DMS114 treated with DMSO at 0.1 percent for 48 hours (cell line): ENCODE results near the gene P3H4.
"Not testable (repeated sequence)": the region's sequence is repeated elsewhere in the genome, so short reads cannot be mapped to it uniquely, and the experiment has no call there.

Experiments used
- DNase-seq: peaks from one replicate; lab custom pipeline; 2025; ENCODE audit not compliant: unreplicated experiment; lab: John Stamatoyannopoulos, UW

The P3H4 gene

GRCh38 chr17:41794540-41794975, 17.2 kb downstream of the P3H4 start:
- DNase-seq: no peak

DNA sequence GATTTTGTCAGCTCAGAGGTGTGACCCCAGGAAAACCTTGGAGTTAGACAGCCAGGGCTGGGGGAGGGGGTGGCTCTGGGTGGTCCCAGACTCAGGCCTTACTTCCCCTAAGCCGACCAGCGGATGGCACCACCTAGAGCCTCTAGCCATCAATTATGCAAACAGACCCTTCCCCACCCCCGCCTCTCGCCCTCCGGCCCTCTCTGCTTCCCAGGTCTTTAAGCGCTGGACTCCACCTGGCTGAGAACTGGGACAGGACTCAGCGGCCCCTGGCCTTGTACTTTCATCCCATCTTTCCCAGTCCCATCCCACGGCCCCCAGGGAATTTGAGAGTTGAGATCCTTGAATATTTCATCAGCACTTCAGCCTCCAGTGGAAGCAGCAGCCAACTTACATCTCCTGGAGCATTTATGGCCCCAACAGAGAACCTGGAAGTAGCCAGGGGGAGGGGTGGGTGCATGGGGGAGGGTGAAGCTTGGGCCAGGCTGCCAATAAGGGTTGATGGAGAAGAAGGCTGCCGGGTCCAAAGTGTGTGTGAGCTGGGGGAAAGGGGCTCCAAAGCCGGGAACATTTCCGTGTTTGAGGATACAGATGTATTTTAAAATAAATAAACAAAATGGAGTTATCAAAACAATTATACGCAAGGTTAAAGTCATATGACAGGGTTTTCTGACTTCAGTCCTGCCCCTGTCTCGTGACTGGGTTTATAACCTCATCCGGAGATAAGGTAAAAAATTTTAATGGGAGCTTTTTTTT, 17.8 kb downstream of the P3H4 start:
- DNase-seq: no peak

DNA sequence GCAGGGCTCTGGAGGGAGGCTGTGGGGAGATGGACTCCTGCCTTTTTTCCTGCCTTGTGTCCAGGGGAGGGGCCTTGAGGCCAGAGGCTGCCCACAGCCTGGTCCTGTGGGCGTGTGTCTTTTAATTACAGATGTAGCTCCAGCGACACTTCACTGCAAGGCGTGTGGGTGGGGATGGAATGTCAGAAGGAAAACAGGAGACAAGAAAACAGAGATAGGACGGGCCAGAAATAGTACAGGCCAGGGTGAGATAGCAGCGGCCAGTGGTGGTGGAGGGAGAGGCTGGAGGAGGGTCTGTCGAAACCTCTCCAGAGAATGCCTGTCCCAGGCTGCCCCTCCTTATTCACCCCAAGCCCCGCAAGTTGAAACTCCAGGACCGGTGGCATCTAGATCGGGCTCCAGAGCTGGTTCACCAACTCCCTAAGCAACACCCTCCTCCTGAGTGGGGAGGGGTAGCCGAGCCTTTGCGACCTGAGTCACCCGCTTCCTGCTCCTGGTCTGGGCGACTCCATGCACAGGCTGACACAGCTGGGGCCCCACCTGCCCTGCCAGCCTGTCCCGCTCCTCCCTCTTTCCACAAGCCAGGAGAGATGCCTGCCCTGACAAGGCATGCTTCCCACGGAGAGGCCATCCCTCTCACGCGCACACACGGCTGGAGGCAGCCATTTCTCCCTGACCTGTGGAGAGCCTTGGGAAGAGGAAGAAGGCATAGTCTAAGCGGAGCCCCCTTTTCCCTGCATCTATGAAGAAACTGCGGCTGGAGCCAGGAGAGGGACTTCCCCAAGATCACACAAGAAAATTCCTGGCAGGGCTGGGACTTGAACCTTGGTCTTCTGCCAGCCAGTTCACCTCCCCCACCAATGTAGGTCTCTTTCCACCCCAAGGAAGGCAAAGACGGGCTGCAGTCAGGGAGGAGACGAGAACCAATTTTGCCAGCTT, 18.6 kb downstream of the P3H4 start:
- DNase-seq: no peak

DNA sequence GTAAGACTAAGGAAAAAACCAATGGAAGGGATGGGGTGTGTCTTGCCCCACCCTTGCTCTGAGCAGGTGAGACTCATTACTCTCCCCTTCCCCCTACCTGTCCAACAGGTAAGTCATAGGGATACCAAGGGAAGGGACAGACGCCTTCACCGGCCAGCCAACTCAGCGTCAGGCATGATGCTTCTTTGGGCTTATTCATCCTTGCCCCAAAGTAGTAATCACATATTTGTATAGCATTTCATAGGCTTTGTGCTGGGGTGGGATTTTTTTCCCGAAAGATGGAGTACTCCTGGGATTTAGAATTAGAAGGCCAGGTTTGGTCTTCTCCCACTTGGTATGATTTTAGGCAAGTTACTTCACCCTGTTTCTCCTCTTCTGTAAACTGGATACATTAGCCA, 24.7 kb downstream of the P3H4 start:
- no peak for DNase-seq

DNA sequence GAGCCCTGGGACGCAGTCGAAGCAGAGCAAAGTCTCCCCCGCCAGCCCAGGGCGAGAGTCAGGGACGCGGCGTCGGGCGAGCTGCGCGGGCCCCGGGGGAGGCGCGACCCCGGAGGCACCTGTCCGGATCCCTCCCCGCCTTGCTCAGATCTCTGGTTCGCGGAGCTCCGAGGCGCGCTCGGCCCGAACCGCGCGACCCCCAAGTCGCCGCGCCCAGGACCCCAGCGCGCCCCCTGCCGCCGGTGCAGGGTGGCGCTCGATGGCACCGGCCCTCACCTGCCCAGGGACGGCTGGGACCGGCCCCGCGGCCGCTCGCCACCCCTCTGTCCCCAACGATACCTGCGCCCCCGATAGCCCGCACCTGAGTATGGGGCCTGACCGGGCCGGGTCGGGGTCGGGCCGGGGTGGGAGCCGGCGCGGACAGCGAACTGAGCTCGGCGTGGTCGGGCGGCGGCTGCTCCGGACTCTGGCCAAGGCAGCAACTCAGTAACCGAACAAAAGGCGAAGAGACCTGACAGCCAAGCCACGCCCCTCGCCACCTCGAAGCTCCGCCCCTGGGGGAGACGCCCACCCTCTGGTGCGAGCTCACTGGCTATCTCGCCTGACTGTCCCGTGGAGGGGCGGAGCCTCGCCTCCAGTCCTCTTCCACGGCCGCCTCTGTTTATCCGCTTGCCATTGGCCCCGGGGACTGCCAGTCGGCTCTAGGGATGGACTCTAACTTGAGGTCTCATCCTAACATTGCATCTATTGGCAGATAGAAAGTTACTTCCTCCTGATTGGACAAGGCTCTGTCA, 25.3 kb downstream of the P3H4 start, which contains the start of gene JUP:
Gene JUP, minus strand, starts transcription at position 485 of the 794 bp plus-strand sequence. CDS start 14,857 bp downstream, outside the sequence.
- peak; percentile 97 for DNase-seq

DNA sequence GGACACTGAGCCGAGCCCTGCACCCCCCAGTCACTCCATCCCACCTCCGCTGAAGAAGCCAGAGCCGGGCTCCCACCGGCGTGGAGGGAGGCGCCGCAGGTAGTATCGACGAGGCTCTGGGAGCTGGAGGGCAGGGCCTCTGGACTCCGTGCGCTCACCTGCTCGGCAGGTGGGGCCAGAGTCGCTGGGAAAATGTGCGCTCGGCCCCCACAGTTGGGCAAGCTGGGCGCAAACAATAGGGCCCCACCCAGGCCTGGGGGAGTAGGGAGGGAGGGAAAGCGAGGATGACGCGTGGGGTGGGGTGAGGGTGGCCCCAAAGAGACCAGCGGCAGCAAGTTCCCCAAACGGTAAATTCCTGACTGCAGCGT, 25.9 kb downstream of the P3H4 start:
- DNase-seq: no peak

DNA sequence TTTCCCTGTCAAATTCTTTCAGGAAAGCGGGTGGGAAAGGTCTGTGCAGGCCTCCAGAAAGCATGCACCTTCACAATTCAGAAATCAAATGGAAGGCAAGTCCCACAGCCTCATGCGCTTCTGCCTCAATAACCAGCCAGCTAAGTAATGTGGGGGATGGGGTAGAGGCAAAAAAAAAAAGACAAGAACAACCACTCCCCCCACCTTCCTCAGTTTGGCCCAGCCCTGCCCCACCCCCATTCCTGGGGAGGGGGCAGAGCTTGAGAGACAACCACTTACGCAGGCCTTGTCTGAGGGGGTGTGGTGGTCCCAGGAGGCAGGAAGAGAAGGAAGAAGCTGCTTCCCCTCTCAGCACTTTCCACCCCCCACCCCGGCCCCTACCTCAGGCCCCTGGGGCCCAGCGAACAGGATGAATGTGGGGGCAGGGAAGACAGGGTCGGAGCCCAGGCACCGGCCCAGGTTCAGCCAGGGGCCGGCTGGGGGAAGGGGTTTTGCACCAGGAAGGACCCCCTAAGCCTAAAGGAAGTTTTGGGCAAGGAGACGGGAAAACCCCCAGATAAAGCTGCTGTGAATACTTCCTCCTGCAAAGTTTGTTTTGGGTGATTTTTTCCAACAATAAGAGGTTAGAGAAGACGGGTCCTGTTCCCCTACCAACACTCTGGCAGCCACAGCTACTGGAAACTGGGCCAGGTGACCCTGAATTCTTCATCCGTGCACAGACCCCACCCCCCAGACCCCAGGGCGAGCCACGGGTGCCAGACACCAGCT, 26.5 kb downstream of the P3H4 start:
- DNase-seq: no peak

DNA sequence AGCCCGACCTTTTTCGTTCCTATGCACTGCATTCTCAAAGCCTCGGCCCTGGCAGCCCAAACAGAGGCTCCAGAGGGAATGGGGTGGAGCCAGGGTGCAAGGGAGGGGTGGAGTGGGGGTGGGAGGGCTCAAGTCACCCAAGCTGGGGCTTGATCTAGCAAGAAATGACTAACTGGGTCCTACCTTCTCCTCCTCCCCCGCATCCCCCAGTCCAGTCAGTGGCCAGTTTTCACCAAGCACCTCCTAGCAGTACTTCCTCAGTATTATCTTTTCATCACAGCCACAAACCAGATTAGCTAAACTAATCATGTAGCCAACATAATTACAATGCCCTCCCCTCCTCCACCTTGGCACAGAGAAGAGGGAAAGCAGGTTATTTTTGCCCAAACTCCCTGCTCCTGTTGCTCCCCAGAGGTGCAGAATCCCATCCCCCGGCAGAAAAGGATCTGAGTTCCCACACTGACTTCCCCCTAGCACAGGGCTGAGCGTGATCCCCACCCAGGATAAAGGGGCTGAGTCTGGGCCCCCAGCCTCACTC, 27.5 kb downstream of the P3H4 start:
- no peak for DNase-seq

- DNase-seq: no peak
Measured at GRCh38 chr17:41782142-41782541, 29.6 kb downstream of the P3H4 start.

- DNase-seq: no peak
Measured at GRCh38 chr17:41781404-41782110, 30.2 kb downstream of the P3H4 start.

GRCh38 chr17:41779954-41780353, 31.8 kb downstream of the P3H4 start:
- no peak for DNase-seq

GRCh38 chr17:41777574-41778188, 34.1 kb downstream of the P3H4 start:
- no peak for DNase-seq

GRCh38 chr17:41777157-41777573, 34.6 kb downstream of the P3H4 start:
- DNase-seq: no peak

DNA sequence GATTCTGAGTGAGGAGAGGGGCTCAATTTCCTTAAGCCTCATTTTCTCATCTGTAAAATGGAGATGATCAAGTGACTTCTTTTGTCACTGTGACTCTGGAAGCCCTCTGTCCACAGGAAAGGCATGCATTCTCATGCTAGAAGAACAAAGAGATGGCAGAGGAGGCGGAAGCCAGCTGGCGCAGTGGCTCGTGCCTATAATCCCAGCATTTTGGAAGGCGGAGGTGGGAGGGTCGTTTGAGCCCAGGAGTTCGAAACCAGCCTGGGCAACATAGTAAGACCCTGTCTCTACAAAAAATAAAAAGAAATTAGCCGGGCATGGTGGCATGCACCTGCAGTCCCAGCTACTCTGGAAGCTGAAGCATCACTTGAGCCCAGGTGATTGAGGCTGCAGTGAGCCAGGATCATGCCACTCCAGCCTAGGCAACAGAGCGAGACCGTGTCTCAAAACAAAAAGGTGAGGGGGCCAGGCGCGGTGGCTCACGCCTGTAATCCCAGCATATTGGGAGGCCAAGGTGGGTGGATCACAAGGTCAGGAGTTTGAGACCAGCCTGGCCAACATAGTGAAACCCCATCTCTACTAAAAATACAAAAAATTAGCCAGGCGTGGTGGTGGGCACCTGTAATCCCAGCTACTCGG, 35.4 kb downstream of the P3H4 start:
- DNase-seq: not testable (repeated sequence)

DNA sequence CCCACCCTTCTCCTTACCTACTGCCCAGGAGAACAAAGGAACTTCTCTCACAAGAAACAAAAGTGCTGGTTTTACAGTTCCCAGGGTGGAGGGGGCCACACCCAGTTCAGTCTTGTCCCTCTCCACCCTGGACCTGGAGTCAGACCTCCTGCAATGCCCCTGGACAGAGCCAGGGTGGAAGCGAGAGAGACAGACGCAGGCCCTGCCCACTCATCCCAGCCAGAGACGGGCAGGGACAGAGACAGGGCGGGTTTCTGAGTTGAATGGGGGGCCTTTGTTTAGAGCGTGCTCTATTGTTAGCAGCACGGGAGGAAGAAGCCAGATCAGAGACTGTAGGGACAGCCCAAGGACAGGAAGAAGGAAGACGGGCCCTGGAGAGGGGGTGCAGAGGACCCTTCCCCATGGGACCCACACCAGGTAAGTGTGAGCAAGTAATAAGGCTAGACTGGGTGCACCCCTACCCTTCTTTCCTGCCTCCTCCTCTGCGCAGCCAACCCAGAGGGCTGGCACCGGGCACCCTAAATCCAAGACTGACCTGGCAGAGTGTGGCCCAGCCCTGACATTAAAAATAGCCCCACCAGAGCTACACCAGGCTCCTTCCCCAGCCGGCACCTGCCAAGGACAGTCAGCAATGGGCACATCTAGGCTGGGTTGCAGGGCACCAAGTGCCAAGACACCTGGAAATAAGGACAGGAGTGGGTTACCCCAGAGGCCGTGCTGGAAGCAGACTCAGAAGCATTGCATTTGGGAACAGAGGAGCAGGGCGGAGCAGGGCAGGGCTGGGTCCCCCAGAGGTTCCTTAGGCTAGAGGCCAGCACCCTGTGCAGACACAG, 36.1 kb downstream of the P3H4 start:
- no peak for DNase-seq

GRCh38 chr17:41773731-41774193, 38.0 kb downstream of the P3H4 start:
- no peak for DNase-seq

GRCh38 chr17:41773190-41773588, 38.6 kb downstream of the P3H4 start:
- DNase-seq: no peak
